ENCODE data around the gene MGAT5B.
"Not testable (repeated sequence)": the region's sequence is repeated elsewhere in the genome, so short reads cannot be mapped to it uniquely, and the experiment has no call there.

The MGAT5B gene

DNA sequence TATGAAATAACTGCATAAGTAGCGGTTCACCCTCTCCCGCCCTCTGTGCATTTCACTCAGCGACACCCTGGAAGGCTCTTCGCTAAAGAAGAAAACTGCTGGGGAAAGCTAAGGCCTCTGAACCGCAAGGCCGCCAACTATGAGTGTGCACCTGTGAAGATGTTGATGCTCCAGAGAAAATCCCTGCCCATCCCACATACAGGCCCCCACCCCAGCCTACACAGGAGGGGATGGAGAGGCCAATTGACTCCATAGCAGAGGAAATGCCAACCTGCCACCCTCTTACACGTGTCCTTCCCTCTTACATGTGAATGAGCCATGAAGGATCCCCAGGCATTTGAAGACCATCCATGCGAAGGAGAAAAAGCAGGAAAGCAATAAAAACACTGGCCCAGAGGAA is 104.8 kb downstream of the MGAT5B start:
- DNase-seq (ENCODE audit: low spot score), result no peak

DNA sequence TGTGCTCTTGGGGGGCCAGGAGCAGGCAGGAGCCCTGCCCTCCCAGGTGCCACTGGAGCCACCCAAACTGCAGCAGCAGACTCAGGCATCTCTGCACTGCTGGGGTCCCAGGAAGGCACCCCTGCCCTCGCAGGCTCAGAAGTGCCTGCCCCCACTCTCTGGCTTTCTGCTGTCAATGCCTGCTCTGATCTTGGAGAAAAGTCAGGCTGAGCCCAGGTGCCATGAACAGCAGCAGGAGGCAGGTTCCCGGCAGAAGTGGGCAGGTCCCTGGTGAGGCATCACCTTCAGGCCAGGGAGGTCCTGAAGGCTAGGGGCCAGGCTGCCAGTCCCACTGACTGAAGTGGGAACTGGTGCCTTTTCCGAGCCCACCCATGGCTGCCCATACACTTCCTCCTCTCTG is 106.5 kb downstream of the MGAT5B start:
- DNase-seq (ENCODE audit: low spot score), result no peak

DNA sequence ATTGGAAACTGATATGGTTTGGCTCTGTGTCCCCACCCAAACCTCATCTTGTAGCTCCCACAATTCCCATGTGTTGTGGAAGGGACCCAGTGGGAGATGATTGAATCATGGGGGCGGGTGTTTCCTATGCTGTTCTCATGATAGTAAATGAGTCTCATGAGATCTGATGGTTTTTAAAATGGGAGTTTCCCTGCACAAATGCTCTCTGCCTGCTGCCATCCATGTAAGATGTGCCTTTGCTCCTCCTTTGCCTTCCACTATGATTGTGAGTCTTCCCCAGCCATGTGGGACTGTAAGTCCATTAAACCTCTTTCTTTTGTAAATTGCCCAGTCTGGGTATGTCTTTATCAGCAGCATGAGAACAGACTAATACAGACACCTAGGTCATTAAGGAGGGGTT is 109.8 kb downstream of the MGAT5B start:
- not testable (repeated sequence) for DNase-seq (ENCODE audit: low spot score)

DNA sequence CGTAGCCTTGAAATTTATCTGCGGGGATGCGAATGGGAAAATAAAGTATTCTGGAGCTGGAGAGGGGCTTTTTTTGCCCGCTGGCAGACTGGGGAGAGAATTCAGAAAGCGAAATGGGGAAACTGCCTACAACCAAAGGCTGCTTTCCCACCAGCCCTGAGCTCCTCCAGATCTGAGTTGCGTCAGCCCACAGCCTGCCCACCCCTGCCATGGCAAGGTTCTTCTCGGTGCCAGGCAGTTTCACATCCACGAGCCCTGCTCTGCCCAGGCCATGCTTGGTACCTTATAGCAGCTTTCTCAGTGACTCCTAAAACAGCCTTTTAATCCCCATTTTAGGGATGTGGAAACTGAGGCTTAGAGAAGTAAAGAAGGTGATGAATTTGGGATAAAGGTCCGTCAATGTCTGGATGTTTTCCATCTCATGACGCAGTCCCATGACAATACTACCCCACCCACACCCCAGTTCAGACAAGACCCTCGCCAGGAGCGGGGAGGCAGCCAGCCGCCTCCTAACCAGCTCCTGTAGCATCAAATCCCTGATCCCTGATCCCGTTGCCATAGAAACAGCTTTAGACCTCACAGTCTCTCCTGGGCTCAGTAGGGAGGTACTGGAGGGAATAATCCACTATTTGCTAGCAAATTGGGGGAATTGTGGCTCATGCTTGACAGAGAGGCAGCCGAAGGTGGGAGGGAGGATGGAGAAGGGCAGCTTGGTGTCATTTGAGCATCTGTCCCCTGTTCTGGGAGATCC is 113.5 kb downstream of the MGAT5B start:
- no peak for DNase-seq (ENCODE audit: low spot score)

DNA sequence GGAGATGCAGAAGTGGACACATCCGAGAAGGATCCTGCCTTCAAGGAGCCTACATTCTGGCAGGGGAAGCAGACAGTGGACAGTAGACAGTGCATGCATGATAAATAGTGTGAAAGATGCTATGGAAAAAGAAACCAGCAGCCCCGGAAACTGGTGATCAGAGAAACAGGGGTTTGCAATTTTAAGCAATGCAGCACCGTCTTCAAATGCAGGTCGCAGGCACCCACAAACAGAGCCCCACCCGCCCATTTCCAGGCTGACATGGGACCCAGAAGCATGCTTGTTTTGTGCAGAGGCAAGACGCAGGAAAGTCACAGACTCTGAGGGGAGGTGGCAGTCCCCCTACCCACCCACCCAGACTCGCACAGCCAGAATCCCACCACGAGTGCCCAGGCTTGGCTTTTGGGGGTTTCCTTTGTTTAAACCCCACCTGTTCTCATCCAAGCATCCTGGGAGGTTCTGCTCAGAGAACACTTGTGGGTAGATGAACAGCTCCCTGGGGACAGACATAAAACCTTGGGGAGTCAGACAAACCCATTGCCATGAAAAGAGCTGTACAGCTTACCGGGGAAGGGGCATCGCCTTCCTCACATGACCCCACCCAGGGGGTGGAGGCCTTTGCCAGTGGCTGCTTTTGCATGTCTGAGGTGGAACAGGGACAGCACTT is 114.3 kb downstream of the MGAT5B start:
- DNase-seq (ENCODE audit: low spot score), result no peak

DNA sequence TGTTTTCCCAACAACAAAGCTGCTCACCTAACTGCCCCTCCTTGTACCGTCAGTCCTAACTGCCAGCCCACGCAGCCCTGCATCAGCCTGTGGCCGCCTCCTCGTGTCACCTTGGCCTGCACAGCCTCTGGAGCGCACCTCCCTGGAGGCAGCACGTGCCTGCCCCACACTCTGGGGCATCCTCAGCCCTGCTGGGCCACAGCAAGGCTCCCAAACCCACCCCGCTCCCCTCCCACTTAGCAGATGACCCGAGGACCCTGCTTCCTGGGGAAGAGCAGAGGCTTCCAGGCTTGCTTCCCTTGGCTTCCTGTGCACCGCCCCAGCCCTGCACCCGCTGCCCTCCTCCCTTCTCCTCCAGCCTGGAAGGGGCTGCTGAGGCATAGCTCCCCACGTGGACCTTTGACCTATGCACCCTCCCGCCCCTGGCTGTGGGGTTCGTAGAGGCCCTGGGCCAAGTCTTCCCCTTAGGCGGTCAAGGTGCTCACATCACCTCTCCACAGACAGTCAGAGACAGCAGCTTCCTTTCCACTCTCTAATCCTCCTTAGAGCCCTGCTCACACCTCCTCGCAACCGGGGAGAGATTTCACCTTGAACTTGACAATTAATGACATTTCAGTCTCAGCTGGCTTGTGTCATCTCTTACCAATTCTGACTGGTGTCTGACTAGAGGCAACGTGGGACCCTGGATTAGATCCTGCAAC is 115.0 kb downstream of the MGAT5B start:
- DNase-seq (ENCODE audit: low spot score), result peak; percentile 43

GRCh38 chr17:76986365-76986764 is 118.2 kb downstream of the MGAT5B start:
- peak; percentile 86 for DNase-seq (ENCODE audit: low spot score)

GRCh38 chr17:76987486-76988093 is 119.4 kb downstream of the MGAT5B start:
- no peak for DNase-seq (ENCODE audit: low spot score)

DNA sequence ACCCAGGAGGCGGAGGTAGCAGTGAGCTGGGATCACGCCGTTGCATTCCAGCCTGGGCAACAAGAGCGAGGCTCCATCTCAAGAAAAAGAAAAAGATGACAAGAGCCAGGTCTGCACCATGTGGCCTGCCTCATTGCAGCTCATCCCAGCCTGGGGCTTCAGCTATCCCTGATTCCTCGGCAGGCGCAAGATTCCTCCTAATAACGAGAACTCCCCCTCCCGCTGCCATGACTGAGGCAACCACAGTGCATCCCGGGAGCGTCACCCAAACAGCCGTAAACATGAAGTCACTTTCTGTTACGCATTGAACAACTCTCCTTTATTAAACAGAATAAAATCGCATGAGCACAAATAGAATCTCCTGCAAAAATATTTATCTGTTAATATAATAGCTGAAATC is 120.6 kb downstream of the MGAT5B start:
- no peak for DNase-seq (ENCODE audit: low spot score)

- no peak for DNase-seq (ENCODE audit: low spot score)
Observed at GRCh38 chr17:76989519-76989918, 121.3 kb downstream of the MGAT5B start.

- DNase-seq (ENCODE audit: low spot score), result no peak
Observed at GRCh38 chr17:76992891-76993290, 124.7 kb downstream of the MGAT5B start.

GRCh38 chr17:76993651-76994050 is 125.4 kb downstream of the MGAT5B start:
- no peak for DNase-seq (ENCODE audit: low spot score)

DNA sequence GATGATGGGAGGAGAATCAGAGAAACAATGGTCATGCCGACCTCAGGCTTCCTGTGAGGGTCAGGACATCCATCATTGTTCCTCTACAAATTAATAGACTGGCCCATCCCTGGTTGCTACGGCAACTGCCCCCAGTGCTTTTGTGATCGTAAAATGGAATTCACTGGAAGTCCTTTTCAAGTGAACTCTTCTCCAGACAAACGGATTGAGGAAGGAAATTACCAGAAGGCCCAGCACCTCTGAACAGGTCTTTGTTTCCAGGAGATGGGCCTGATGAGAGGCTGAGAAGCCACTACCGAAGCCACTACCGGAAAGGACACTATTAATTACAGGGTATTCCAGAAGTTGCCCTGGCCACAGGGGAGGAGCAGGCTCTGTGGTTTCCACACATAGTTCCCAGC is 126.0 kb downstream of the MGAT5B start:
- no peak for DNase-seq (ENCODE audit: low spot score)

DNA sequence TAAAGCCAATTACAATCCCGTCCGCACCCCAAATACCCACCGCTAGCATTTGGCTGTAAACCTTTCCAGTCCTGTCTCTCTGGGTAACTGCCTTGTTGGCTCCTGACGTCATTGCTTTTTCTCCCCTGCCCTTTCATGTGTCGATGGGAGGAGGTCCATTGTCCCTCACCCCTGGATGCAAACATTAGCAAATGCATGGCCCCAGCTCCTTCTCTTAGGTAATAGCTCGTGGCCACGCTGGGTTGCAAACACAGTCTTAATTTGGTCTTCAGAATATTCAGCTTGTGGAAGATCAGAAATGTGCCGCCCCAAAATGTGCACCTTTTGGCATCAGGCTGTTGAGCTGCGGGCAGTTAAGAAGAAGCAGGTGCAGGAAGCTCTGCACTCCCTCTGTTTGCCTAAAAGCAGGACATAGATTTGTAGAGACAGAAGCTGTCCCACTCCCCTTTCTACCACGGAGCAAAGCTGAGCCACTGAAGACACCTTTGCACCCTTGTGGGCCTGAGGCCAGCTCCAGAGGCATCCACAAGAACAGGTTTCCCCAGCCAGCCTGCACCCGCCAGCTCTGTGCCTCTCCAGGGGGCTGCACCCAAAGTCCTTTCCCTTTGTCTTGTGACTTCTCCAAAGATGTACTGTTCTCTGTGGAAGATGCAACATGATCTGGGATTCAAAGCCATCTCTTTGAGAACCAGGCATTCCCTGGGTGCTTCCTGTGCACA is 127.3 kb downstream of the MGAT5B start:
- DNase-seq (ENCODE audit: low spot score), result no peak

DNA sequence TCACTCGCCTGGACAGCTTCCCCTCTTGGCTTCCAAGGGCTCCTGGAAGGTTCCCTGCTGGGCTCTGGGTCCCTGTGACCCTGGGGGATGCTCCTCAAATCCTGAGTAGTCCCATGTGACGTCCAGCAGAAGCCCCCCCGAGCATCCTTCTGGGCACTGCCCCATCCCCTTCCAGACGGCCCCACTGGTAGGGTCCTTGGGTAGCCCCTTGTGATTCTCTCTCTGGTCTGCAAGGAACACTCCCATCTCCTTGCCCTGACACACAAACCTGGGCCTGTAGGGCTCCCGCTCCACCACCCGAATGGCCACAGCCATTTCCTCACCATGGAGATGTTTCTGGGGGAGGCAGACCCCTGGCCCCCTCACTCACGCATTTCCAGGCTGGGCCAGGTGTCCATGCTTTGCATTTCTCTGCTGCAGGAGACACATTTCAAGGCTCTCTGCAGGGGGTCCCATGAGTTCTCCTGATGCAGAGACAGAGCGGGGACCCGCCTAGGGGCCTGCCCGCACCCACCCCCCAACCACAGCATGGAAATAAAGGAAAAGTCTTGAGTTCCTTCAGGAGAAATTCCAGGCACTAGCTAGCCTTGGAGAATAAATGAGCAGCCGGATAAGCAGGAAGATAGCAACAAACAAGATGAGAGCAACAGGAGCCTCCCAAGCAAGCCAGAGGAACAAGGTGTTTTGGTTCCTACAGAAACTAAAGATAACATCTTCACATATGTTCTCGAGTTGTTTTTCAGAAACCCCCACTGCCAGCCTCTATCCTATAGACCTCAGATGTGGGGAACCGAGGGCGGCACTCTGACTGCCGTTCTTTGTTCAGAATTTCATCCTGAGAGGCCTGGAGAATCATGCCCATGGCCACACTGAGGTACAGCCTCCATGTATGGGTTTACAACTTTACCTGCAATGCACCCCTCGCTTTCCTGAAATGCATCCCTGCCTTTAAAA is 128.8 kb downstream of the MGAT5B start:
- no peak for DNase-seq (ENCODE audit: low spot score)

- DNase-seq (ENCODE audit: low spot score), result no peak
Observed at GRCh38 chr17:76997981-76998531, 129.9 kb downstream of the MGAT5B start.

DNA sequence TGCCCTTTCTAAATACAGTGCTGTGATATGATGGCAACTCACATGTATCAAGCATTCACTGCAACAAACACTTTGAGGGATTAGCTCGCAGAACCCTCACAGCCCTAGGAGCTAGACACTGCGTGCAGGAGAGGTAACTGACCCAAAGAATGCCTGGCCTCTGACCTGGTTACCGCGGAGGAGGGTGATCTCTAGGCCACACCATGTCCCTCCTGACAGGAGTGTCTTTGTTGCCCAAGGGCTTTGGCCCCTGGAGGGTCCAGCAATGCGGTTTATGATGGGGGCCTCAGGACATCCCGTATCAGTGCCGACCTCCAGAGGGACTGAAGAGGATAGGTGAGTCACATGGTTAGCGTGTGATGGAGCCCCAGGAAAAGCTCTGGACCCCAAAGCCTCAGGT is 130.6 kb downstream of the MGAT5B start:
- DNase-seq (ENCODE audit: low spot score), result no peak

Data from SK-N-DZ (cell line).